Fibroblast of skin of right biceps (primary cell): ENCODE data around the gene KCNK6.

Source experiments
- DNase-seq: peaks from one replicate; pipeline ENCODE4 v3.0.0-alpha.2; 2013

The KCNK6 gene

GRCh38 chr19:38319421-38320258 is at the start of gene KCNK6:
Gene KCNK6 (plus strand): TSS chr19:38319845. CDS start chr19:38319951, 106 bp downstream.
- DNase-seq: no peak

DNA sequence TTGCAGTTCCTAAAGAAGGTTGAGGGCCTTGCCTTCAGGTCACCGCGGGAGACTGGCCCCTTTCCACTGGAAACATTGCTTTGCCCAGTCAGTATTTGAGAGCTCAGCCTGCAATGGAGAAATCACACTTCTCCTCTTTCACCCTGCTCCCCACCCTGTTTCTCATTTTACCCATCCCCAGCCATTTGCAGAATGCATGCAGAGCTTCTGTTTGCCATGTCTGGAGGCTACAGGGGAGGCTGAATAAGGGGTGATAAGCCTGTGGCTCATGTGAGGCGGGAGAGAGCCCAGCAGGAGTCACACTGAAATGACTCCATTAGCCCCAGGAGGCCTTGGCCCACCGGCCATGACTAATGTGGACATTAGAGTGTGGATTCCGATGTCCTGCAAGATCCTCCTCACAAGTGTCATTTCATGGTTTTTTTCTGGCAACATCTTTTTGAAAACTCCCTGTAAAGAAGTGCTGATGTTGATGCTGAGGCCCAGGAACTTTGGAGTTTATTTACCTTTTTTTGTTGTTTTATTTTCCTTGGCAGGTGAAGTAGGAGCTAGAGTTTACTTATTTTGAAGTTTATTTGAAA is 49.0 kb upstream of the KCNK6 start:
- DNase-seq: peak; percentile 37

DNA sequence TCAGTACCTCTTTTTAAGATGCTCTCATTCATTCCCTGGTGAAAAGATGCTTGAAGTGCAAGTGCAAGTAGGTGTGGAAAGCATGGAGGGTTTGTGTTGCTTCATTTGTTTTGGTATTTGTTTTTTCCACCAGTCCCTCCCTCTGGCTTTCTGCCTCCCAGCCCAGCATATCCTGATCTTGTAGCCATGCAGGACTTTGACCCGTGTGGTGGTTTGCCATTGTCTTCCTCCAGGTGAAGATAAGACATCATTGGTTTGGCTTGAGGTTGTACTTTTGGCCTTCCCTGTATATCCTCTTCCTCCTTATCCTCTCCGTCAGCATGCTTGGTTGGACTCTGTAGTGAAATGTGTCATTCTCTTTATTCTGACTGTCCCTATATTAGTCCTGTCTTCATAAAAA is 46.1 kb upstream of the KCNK6 start:
- DNase-seq: no peak

DNA sequence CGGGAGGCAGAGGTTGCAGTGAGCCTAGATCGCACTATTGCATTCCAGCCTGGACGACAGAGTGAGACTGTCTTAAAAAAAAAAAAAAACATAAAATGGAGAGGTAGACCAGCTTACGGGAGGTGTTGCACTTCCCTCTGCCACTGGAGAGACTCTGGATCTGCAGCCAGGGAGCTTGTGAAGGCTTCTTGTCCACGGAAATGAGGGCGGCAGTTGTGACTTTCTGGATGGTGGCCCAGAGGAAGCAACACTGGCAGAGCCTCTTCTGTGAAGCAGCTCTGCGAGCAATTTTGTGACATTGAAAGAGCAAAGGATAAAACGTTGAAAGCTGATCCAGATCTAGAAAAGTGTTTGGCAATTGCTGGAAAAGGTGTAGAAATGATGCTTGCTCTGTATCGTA is 44.9 kb upstream of the KCNK6 start:
- no peak for DNase-seq

- no peak for DNase-seq
These were observed 42.6 kb upstream of the KCNK6 start for GRCh38 chr19:38276942-38277517.

GRCh38 chr19:38277549-38277948 is 42.1 kb upstream of the KCNK6 start:
- DNase-seq: no peak

DNA sequence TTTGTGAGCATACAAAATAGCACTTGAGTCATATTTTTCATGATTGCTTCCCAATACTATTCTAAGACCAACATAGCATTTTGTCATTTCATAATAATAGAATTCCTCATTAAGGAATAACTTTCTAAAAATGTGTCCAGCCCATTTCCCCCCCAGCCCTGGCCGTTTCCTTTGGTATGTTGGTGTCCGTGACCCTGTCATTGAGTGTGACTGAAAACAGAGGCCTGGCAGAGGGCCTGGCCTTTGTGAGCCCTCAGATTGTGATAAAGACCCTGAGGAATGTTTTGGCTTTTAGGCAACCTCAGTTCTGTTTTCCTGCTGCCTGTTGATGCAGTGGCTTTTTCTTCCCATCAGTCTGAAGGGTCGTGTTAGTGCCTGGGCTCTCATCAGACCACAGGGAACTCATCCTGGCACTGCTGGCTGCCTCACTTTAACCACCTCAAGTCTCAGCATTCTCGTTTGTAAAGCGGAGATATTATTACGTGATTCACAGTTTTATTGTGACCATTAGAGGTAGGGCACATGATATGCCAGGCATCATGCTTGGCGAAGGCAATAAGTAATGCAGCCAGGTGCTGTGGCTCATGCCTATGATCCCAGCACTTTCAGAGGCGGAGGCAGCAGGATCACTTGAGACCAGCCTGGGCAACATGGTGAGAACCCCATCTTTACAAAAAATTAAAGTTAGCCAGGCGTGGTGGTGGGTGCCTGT is 41.5 kb upstream of the KCNK6 start:
- DNase-seq: peak; percentile 77

DNA sequence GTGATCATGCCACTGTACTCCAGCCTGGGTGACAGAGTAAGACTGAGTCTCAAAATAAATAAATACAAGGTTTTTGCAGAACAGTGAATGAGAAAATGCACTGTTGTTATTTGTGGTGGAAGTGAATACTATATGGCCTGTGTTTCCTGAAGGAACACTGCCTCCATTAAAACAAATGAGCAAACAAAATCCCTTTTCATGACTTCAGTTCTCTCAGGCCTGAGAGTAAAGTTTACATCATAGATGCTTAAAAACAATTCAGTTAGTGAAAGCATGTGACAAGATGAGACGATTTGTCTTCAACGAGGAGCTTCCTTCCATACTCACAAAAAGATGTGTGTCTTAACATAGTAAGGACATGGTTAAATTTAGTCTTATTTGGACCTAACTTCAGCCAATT is 40.9 kb upstream of the KCNK6 start:
- DNase-seq: no peak

DNA sequence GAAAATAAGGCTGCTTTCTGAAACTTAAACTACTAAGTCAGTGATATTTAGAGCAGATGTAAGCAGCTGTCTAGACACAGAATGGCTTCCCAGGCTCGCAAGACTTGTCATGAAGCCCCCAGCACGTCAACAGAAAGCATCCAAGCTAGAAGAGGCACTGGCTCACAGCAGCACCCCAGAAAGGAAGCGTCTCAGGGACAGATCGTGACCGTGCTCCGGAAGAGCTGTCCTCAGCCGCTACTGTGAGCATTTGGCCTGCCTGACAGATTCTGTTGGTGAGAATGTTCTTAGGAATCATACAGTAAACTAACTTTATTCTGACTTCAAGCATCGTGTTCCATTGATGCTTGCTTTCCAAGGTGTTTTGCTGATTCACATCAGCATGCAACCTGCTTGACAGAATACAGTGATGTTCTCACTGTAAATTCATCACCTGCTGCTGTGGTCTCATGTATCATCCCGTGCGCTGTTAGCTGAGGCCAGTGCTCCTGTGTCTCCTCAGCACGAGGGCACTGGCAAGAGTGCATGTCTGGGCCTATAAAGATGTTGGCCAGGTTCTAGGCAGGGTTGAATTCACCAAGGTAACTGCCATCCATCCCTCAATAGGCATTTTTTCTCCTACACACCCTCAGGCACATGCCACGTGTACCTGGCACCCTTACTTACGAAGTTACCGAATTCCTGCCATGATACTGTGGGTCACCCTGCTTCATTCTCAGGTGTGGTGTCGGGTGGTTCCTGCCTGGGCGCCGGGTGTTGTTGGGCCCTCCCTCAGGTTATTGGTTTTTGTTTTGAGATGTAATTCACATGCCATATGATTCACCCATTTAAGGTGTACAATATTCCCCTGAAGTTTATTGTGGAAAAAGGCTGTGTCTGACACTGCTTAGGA is 39.4 kb upstream of the KCNK6 start:
- DNase-seq: no peak

DNA sequence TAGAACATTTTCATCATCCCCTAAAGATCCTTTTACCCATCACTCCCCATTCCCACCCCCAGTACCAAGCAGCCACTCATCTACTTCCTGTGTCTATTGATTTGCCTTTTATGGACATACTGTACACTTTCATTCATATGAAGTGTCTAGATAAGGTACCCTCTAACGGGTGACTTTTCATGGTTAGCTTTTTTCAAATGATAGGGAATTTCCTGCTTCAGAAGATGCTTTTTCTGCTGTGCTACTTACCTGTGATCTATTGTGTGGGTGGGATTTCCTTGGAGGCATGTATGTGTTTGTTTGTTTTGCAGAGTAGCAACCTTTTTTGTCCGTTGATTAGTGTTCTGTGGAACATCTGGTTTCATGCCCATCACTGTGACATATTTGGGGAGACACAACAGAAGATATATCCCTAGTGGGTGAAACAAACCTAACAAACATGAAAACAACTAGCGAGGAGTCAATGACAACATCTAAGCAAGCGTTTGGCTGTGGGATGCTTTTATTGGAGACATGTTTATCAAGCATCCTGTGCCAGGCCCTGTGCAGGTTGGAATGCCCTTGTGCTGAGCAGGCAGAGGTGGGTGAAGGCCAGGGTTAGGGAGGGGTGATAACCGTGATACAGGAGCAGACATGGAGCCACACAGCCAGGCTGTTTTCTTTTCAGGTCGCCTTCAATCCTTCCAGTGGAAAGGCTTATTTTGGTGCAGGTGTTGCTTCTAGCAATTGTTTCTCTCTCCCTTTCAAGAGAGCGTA is 37.7 kb upstream of the KCNK6 start:
- DNase-seq: no peak

DNA sequence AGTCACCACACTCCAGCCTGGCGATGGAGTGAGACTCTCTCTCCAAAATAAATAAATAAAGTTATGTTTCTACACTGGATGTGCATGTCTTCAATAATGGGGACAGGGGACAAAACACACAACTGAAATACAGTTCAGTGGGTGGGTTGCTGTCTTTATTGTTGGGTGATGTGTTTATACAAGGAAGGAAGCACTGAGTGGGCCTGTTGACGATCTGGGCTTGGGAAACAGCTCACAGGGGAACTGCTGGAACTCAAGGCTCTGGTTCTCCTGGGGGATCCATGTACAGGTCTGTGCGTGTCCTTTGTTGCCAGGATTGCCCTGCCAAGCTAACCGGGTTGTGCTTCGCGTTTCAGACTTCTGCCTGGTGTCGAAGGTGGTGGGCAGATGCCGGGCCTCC is 36.4 kb upstream of the KCNK6 start:
- no peak for DNase-seq

- DNase-seq: no peak
These were observed 35.2 kb upstream of the KCNK6 start for GRCh38 chr19:38284422-38284821.

DNA sequence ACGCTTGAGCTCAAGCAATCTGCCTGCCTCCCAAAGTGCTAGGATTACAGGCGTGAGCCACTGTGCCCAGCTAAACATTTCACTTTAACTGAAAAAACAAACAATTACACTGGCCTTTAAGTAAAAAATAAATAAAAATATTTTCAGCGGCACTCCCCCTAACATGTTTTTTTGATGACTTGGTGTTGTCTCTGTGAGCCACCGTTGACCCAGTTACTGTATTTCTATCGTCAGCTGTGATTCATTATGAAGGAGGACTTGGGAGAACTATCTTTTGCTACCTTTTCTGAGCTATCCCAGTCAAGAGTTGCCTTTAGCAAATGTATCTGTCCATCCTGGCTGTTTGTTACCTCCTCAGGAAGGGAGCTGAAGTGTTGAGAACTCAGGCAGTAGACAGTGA is 34.1 kb upstream of the KCNK6 start:
- no peak for DNase-seq

DNA sequence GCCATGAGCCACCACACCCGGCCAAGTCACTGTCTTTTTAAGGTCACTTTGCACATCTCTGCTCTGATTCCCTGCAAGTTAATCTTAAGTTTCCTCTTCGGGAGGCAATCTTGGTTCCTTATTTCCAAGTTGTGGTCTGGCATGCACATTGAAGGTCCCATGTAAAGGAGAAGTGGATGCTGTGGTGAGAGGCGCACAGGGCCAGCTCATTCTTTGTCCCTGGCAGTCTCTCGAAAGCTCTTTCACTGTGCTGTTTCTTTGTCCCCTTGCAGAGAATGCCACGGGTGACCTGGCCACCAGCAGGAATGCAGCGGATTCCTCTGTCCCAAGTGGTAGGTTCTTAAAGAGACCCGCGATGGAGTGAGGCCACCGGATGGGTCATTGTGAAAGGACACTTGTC is 32.0 kb upstream of the KCNK6 start:
- no peak for DNase-seq

GRCh38 chr19:38288123-38288855 is 31.4 kb upstream of the KCNK6 start:
- no peak for DNase-seq

DNA sequence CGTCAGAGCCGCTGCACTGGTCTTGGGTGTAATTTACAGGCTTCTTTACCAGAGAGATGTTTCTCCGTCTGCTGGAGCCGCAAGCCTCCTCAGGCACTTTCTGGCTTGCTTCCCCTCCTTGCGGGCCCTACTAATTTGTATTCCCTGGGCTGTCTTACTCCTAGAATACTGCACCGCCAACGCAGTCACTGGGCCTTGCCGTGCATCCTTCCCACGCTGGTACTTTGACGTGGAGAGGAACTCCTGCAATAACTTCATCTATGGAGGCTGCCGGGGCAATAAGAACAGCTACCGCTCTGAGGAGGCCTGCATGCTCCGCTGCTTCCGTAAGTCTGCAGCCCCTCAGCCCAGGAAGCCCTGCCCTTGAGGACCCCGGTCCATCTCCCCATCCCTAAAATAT is 29.7 kb upstream of the KCNK6 start:
- no peak for DNase-seq

DNA sequence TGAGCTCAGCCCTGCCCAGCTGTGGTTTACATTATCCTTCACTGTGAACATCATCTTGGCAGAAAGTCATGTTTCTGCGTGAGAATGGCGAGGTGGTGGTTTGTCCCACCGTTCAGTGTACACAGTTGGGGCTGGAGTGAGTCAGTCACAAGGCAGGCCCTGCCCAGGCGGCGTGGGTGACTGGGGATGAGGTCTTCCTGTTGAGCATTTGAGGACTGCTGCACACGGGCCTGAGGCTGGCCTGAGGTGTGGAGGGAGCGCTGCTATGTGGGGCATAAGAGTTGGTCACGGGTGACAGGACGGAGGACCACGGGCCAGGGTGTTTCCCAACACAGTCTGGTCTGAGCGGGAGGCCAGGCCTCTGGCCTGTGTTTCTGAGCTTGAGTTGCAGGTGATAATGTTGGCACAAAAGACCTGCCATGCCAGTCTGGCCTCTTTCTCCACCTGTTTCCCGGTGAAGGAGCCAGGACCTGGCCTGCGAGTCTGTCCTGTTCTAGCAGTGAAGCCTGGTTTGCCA is 29.0 kb upstream of the KCNK6 start:
- peak; percentile 86 for DNase-seq

GRCh38 chr19:38291855-38292254 is 27.8 kb upstream of the KCNK6 start:
- no peak for DNase-seq

- no peak for DNase-seq
These were observed 26.4 kb upstream of the KCNK6 start for GRCh38 chr19:38293281-38293680.

- no peak for DNase-seq
These were observed 25.6 kb upstream of the KCNK6 start for GRCh38 chr19:38294090-38294489.
